ENCODE measurements around the gene MRPL44. TPM values are rescaled to one million over a fixed set of nuclear protein-coding genes. Genes with fewer than 3 reads are reported as not detected.

The MRPL44 gene
- total RNA-seq, 1 donor from 2014 or later, result 50.9 TPM

Other genes starting within 250 kb of the MRPL44 start
- gene AP1S3, start 119.9 kb upstream of the MRPL44 start, total RNA-seq, result 3.2 TPM
- gene WDFY1, start 12.1 kb upstream of the MRPL44 start, total RNA-seq, result 33.7 TPM
- 41.1 TPM for gene SERPINE2, start 81.8 kb downstream of the MRPL44 start, total RNA-seq

Data from temporal lobe (tissue), 1 donor.